Measurements from ENCODE around the gene LCP1. TPM values are rescaled to one million over a fixed set of nuclear protein-coding genes. Genes with fewer than 3 reads are reported as not detected.
A peak's percentile ranks its signal among the peaks of the same experiment; 100 is the strongest.

LCP1 gene
- total RNA-seq, 1 experiment from 2014 or later = 9.1 TPM

GRCh38 chr13:46126056-46126455, 55.9 kb downstream of the LCP1 start:
- Histone ChIP-seq H3K36me3 (ENCODE audit: insufficient read depth, low read length, poor library complexity, severe bottlenecking) (no peaks in the 10 kb centered on the region), H3K9me3 (ENCODE audit: low read depth, low read length, poor library complexity, severe bottlenecking) (no peaks in the 10 kb centered on the region), H3K4me3 (ENCODE audit: low read depth, low read length, poor library complexity, severe bottlenecking) (peak overlapping the region; percentile 35), H3K27me3 (replicated peaks; ENCODE audit: insufficient read depth, low read depth, low read length, poor library complexity) (no peaks in the 10 kb centered on the region), H3K27ac (ENCODE audit: low read depth, low read length, poor library complexity, severe bottlenecking) (peak overlapping the region; percentile 99), H3K4me1 (ENCODE audit: insufficient read depth, low read length, poor library complexity, severe bottlenecking) (peaks cover 65% of the 10 kb centered on the region)
- TF ChIP-seq EZH2 (IDR thresholded peaks at IDR 0.05; ENCODE audit: borderline replicate concordance, low read depth, low read length, poor library complexity, severe bottlenecking) (no peak), CTCF (conservative IDR thresholded peaks at IDR 0.05; ENCODE audit: low read depth, low read length) (no peak)
- intact Hi-C loops (cut with micrococcal nuclease; ENCODE audit: unreplicated experiment) = loop anchor here (2.0 to 10.0 kb wide), 5 partner anchors 195 to 614 kb away; no protein-coding TSS in a partner anchor
- no peak for DNase-seq (ENCODE audit: low spot score)
- TSS peak; percentile 44 for BruUV-seq (replicated peaks)
- POLR2A ChIA-PET (ENCODE audit: low non-redundant PET) = interaction anchor here (0.8 kb wide), 1 partner anchor 19 kb away, joined by 5 read pairs; no protein-coding TSS in a partner anchor
- CTCF ChIA-PET = interaction anchor here (0.6 to 2.1 kb wide), 15 partner anchors 9 to 614 kb away, joined by 3 to 11 read pairs (median 4); no protein-coding TSS in a partner anchor

- Histone ChIP-seq H3K36me3 (ENCODE audit: insufficient read depth, low read length, poor library complexity, severe bottlenecking) (no peaks in the 10 kb centered on the region), H3K27ac (ENCODE audit: low read depth, low read length, poor library complexity, severe bottlenecking) (peak overlapping the region; percentile 99), H3K4me1 (ENCODE audit: insufficient read depth, low read length, poor library complexity, severe bottlenecking) (peaks cover 73% of the 10 kb centered on the region), H3K9me3 (ENCODE audit: low read depth, low read length, poor library complexity, severe bottlenecking) (no peaks in the 10 kb centered on the region), H3K4me3 (ENCODE audit: low read depth, low read length, poor library complexity, severe bottlenecking) (peak overlapping the region; percentile 35), H3K27me3 (replicated peaks; ENCODE audit: insufficient read depth, low read depth, low read length, poor library complexity) (no peaks in the 10 kb centered on the region)
- POLR2A ChIA-PET (ENCODE audit: low non-redundant PET) = interaction anchor here (0.8 kb wide), 1 partner anchor 18 kb away, joined by 5 read pairs; no protein-coding TSS in a partner anchor
- DNase-seq (ENCODE audit: low spot score) = peak; percentile 95
- BruUV-seq (replicated peaks) = TSS peak; percentile 65
- intact Hi-C loops (cut with micrococcal nuclease; ENCODE audit: unreplicated experiment) = loop anchor here (2.0 to 10.0 kb wide), 5 partner anchors 72 to 613 kb away; partner anchors contain the start of gene ZC3H13
- CTCF ChIA-PET = interaction anchor here (0.7 to 2.1 kb wide), 8 partner anchors 9 to 502 kb away, joined by 3 to 11 read pairs (median 5); no protein-coding TSS in a partner anchor
- TF ChIP-seq CTCF (conservative IDR thresholded peaks at IDR 0.05; ENCODE audit: low read depth, low read length) = no peak
- TF ChIP-seq EZH2 (IDR thresholded peaks at IDR 0.05; ENCODE audit: borderline replicate concordance, low read depth, low read length, poor library complexity, severe bottlenecking) = no peak
Measured at GRCh38 chr13:46124967-46125933, 56.7 kb downstream of the LCP1 start.

GRCh38 chr13:46124531-46124966, 57.4 kb downstream of the LCP1 start:
- Histone ChIP-seq H3K27ac (ENCODE audit: low read depth, low read length, poor library complexity, severe bottlenecking) (peak overlapping the region; percentile 99), H3K4me1 (ENCODE audit: insufficient read depth, low read length, poor library complexity, severe bottlenecking) (peaks cover 80% of the 10 kb centered on the region), H3K4me3 (ENCODE audit: low read depth, low read length, poor library complexity, severe bottlenecking) (peak overlapping the region; percentile 35), H3K36me3 (ENCODE audit: insufficient read depth, low read length, poor library complexity, severe bottlenecking) (no peaks in the 10 kb centered on the region), H3K9me3 (ENCODE audit: low read depth, low read length, poor library complexity, severe bottlenecking) (no peaks in the 10 kb centered on the region), H3K27me3 (replicated peaks; ENCODE audit: insufficient read depth, low read depth, low read length, poor library complexity) (no peaks in the 10 kb centered on the region)
- BruUV-seq (replicated peaks) = no TSS peak
- intact Hi-C loops (cut with micrococcal nuclease; ENCODE audit: unreplicated experiment) = loop anchor here (2.0 to 10.0 kb wide), 2 partner anchors 72 to 320 kb away; partner anchors contain the start of gene ZC3H13
- no peak for TF ChIP-seq EZH2 (IDR thresholded peaks at IDR 0.05; ENCODE audit: borderline replicate concordance, low read depth, low read length, poor library complexity, severe bottlenecking)
- no peak for TF ChIP-seq CTCF (conservative IDR thresholded peaks at IDR 0.05; ENCODE audit: low read depth, low read length)
- POLR2A ChIA-PET (ENCODE audit: low non-redundant PET) = interaction anchor here (0.6 kb wide), 1 partner anchor 76 kb away, joined by 7 read pairs; no protein-coding TSS in a partner anchor
- no peak for DNase-seq (ENCODE audit: low spot score)
- CTCF ChIA-PET = interaction anchor here (0.7 kb wide), 1 partner anchor 501 kb away, joined by 3 read pairs; no protein-coding TSS in a partner anchor

Data from A673 (cell line).